ENCODE data around the gene ZNF771. TPM values are rescaled to one million over a fixed set of nuclear protein-coding genes. Genes with fewer than 3 reads are reported as not detected.

ZNF771 gene
- total and polyA plus RNA-seq, 9 of the 15 experiments (the other 6 are each of a cell fraction or from before 2014, with no cell fraction given) = 1.5 to 12.6 (median 4.4) TPM

DNA sequence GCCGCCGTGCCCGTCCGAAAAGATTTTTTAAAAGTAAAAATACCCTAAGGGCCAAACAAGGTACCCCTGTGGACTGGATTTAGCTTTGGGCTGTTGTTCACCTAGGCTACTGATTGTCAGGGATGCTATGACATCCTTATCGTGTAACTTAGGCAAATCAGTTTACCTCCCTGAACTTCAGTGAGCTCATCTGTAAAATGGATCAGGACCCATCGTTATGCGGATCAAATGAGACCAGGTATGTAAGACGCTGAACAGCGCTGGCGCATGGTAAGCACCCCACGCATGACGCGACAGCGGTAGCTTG, 658 bp upstream of the ZNF771 start (continued):
- TF ChIP-seq MAZ (CRISPR knock-in tag; conservative IDR thresholded peaks at IDR 0.05 in 1 of 2, IDR thresholded peaks at IDR 0.05 in 1 of 2) = 0 out of 4 replicates have a peak, but pooled peaks of 1 of the 2 experiments have one; percentile 12
- TF ChIP-seq, protein P1, sequence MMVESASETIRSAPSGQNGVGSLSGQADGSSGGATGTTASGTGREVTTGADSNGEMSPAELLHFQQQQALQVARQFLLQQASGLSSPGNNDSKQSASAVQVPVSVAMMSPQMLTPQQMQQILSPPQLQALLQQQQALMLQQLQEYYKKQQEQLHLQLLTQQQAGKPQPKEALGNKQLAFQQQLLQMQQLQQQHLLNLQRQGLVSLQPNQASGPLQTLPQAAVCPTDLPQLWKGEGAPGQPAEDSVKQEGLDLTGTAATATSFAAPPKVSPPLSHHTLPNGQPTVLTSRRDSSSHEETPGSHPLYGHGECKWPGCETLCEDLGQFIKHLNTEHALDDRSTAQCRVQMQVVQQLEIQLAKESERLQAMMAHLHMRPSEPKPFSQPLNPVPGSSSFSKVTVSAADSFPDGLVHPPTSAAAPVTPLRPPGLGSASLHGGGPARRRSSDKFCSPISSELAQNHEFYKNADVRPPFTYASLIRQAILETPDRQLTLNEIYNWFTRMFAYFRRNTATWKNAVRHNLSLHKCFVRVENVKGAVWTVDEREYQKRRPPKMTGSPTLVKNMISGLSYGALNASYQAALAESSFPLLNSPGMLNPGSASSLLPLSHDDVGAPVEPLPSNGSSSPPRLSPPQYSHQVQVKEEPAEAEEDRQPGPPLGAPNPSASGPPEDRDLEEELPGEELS (CRISPR knock-in tag; IDR thresholded peaks at IDR 0.05; ENCODE audit: borderline replicate concordance) = no peak
- TF ChIP-seq, protein P2, sequence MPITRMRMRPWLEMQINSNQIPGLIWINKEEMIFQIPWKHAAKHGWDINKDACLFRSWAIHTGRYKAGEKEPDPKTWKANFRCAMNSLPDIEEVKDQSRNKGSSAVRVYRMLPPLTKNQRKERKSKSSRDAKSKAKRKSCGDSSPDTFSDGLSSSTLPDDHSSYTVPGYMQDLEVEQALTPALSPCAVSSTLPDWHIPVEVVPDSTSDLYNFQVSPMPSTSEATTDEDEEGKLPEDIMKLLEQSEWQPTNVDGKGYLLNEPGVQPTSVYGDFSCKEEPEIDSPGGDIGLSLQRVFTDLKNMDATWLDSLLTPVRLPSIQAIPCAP (CRISPR knock-in tag; IDR thresholded peaks at IDR 0.05; ENCODE audit: borderline replicate concordance) = no peak
- TF ChIP-seq, protein P3, sequence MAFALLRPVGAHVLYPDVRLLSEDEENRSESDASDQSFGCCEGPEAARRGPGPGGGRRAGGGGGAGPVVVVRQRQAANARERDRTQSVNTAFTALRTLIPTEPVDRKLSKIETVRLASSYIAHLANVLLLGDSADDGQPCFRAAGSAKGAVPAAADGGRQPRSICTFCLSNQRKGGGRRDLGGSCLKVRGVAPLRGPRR (CRISPR knock-in tag; IDR thresholded peaks at IDR 0.05) = 0 out of 2 replicates have a peak, but pooled peaks have one; percentile 23
- TF ChIP-seq PHF8 (IDR thresholded peaks at IDR 0.05; ENCODE audit: borderline replicate concordance, low read length) = no peak
- peak; percentile 70; the same call in 1 of the 2 replicates for TF ChIP-seq BCOR (IDR thresholded peaks at IDR 0.05)
- TF ChIP-seq HDGF (IDR thresholded peaks at IDR 0.05) = peak; percentile 67; the same call in 1 of the 2 replicates
- TF ChIP-seq ESRRA (IDR thresholded peaks at IDR 0.05; ENCODE audit: borderline replicate concordance, low read depth) = 0 out of 2 replicates have a peak, but pooled peaks have one; percentile 5
- TF ChIP-seq LEF1 (IDR thresholded peaks at IDR 0.05) = 0 out of 2 replicates have a peak, but pooled peaks have one; percentile 27

Measured in K562 (cell line).